NCI-H82 (cell line): ENCODE measurements around the gene OFD1.
A peak's percentile ranks its signal among the peaks of the same experiment; 100 is the strongest.

ENCODE experiments used
- DNase-seq: peaks from one replicate; lab custom pipeline; 2025; lab: John Stamatoyannopoulos, UW

The OFD1 gene

GRCh38 chrX:13752141-13752540 is 17.6 kb downstream of the OFD1 start:
- DNase-seq, result no peak

GRCh38 chrX:13752646-13753045 is 18.1 kb downstream of the OFD1 start:
- DNase-seq, result peak; percentile 32

GRCh38 chrX:13754765-13755164 is 20.2 kb downstream of the OFD1 start:
- DNase-seq, result no peak

- no peak for DNase-seq
These were observed 20.7 kb downstream of the OFD1 start for GRCh38 chrX:13755254-13755653.

- no peak for DNase-seq
These were observed 21.8 kb downstream of the OFD1 start for GRCh38 chrX:13756381-13756780.

- DNase-seq, result no peak
These were observed 24.7 kb downstream of the OFD1 start for GRCh38 chrX:13759152-13759718.

- DNase-seq, result no peak
These were observed 25.9 kb downstream of the OFD1 start for GRCh38 chrX:13760426-13760825.

- no peak for DNase-seq
These were observed 27.3 kb downstream of the OFD1 start for GRCh38 chrX:13761606-13762414.

- no peak for DNase-seq
These were observed 28.9 kb downstream of the OFD1 start for GRCh38 chrX:13763489-13763888.

- DNase-seq, result peak; percentile 17
These were observed 29.7 kb downstream of the OFD1 start for GRCh38 chrX:13764281-13764680.

- peak; percentile 81 for DNase-seq
These were observed 30.2 kb downstream of the OFD1 start for GRCh38 chrX:13764765-13765164.

- DNase-seq, result no peak
These were observed 34.4 kb downstream of the OFD1 start for GRCh38 chrX:13768939-13769338.

GRCh38 chrX:13770013-13770535 is 35.5 kb downstream of the OFD1 start:
- peak; percentile 31 for DNase-seq

- DNase-seq, result peak; percentile 77
These were observed 40.1 kb downstream of the OFD1 start for GRCh38 chrX:13774696-13775095.

GRCh38 chrX:13775837-13776236 is 41.3 kb downstream of the OFD1 start:
- no peak for DNase-seq

- no peak for DNase-seq
These were observed 41.8 kb downstream of the OFD1 start for GRCh38 chrX:13776387-13776786.

GRCh38 chrX:13778916-13779315 is 44.4 kb downstream of the OFD1 start:
- peak; percentile 4 for DNase-seq

GRCh38 chrX:13780868-13781427 is 46.4 kb downstream of the OFD1 start:
- no peak for DNase-seq

GRCh38 chrX:13786048-13786447 is 51.5 kb downstream of the OFD1 start:
- no peak for DNase-seq

- no peak for DNase-seq
These were observed 55.9 kb downstream of the OFD1 start for GRCh38 chrX:13790206-13791131.

GRCh38 chrX:13791145-13791544 is 56.6 kb downstream of the OFD1 start:
- no peak for DNase-seq

GRCh38 chrX:13791559-13791958 is 57.0 kb downstream of the OFD1 start:
- DNase-seq, result no peak
